A549 (cell line): Measurements from ENCODE around the gene GRK1.

Experiments used
- CEBPB ChIP-seq, 2 experiments: fragments of >200 bp in 1 of 2; sonication (Bioruptor Twin) in 1 of 2; formaldehyde crosslinking in 1 of 2; IDR thresholded peaks; 2 replicates each; pipeline ENCODE4 v1.6.1; 2012 to 2016
- CTCF ChIP-seq: fragments of >200 bp; sonication (Bioruptor Twin); formaldehyde crosslinking; IDR thresholded peaks from 3 replicates; pipeline ENCODE4 v1.5.1; 2016
- E2F6 ChIP-seq: IDR thresholded peaks from 2 replicates; pipeline ENCODE4 v1.6.1; 2012; ENCODE audit warnings: low read depth, borderline replicate concordance
- ELK1 ChIP-seq: fragments of 150-350 bp; IDR thresholded peaks from 2 replicates; pipeline ENCODE4 v1.6.1; 2014; ENCODE audit warnings: low read depth, mild to moderate bottlenecking, low read length
- ESRRA ChIP-seq: fragments of 150-350 bp; IDR thresholded peaks from 2 replicates; pipeline ENCODE4 v1.6.1; 2014; ENCODE audit warnings: mild to moderate bottlenecking, low read length, borderline replicate concordance
- JUNB ChIP-seq: fragments of >200 bp; sonication (Bioruptor Twin); formaldehyde crosslinking; IDR thresholded peaks from 2 replicates; pipeline ENCODE4 v1.6.1; 2016
- MYC ChIP-seq: IDR thresholded peaks from 2 replicates; pipeline ENCODE4 v1.6.1; 2012; ENCODE audit warnings: mild to moderate bottlenecking, inconsistent platforms, low read length, improper control_type of control experiment, borderline replicate concordance
- PBX3 ChIP-seq: IDR thresholded peaks from 2 replicates; pipeline ENCODE4 v1.6.1; 2012
- POLR2A ChIP-seq: IDR thresholded peaks from 2 replicates; pipeline ENCODE4 v1.6.1; 2012; ENCODE audit warnings: mild to moderate bottlenecking, low read length
- REST ChIP-seq: fragments of 200-600 bp; sonication (generic); IDR thresholded peaks from 2 replicates; pipeline ENCODE4 v1.6.1; 2016; ENCODE audit warnings: antibody characterized with exemption, mild to moderate bottlenecking, moderate library complexity
- RNF2 ChIP-seq: fragments of 200-600 bp; sonication (generic); IDR thresholded peaks from 2 replicates; pipeline ENCODE4 v1.6.1; 2016; ENCODE audit warnings: low read depth, mild to moderate bottlenecking, antibody characterized with exemption, moderate library complexity, borderline replicate concordance
- SMC3 ChIP-seq: fragments of >200 bp; sonication (Bioruptor Twin); formaldehyde crosslinking; IDR thresholded peaks from 3 replicates; pipeline ENCODE4 v1.6.1; 2018; ENCODE audit warnings: inconsistent platforms
- TP53 ChIP-seq: fragments of 250-450 bp; sonication (Bioruptor Pico); IDR thresholded peaks from 2 replicates; pipeline ENCODE4 v1.5.0; 2021; ENCODE audit warnings: mild to moderate bottlenecking, moderate library complexity
- USF2 ChIP-seq: fragments of 450-650 bp; IDR thresholded peaks from 2 replicates; pipeline ENCODE4 v1.6.1; 2014; ENCODE audit warnings: antibody characterized with exemption

GRCh38 chr13:113747291-113747833 lies 80.3 kb downstream of the GRK1 start:
- TF ChIP-seq CTCF (no peak), RNF2 (no peak), MYC (no peak), E2F6 (no peak), ESRRA (no peak), PBX3 (no peak), CEBPB (IDR thresholded peaks at IDR 0.05) (no peak), ELK1 (no peak), POLR2A (no peak), SMC3 (no peak), JUNB (no peak), REST (no peak), TP53 (CRISPR knock-in tag) (no peak), USF2 (no peak)
